ENCODE measurements around the gene TLE1. TPM values are rescaled to one million over a fixed set of nuclear protein-coding genes. Genes with fewer than 3 reads are reported as not detected.

Gene TLE1
- total and polyA plus RNA-seq, 9 of the 15 experiments (the other 6 are each of a cell fraction or from before 2014, with no cell fraction given) = 0.11 TPM; not detected in 8

DNA sequence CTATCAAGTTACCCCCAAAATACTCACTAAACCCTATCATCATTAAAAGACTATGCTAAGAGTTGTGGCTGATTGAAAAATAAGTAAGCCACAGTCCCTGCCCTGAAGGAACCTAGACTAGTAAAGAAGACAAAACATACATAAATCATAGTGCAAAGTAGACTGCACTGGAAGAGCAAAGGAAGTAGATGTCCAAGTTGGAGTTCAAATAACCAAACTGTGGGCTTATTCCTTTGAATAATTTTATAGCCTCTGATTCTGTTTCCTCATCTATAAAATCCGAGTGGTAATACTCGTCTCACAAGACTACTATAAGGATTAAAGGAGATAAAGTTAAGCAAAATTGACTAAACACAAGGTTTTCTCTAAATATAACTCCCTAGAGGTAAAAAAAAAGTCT lies 140.4 kb downstream of the TLE1 start:
- Histone ChIP-seq H3K9me1 (ENCODE audit: control insufficient read depth, insufficient read depth, low read length) (no peaks in the 10 kb centered on the region), H2AFZ (ENCODE audit: low read depth, low read length) (no peak overlapping the region), H3K79me2 (ENCODE audit: control insufficient read depth, insufficient read depth, low read length) (no peaks in the 10 kb centered on the region), H3K9ac (ENCODE audit: insufficient read depth in 1 of 2, low read depth in 2 of 2, low read length in 2 of 2) (no peak overlapping the region), H3K36me3 (ENCODE audit: control insufficient read depth, insufficient read depth, low read length) (no peaks in the 10 kb centered on the region), H3K4me3 (no peak overlapping the region), H3K4me2 (ENCODE audit: insufficient read depth, low read length) (no peak overlapping the region), H3K9me3 (replicated peaks; ENCODE audit: control insufficient read depth, insufficient read depth, low read depth, low read length) (no peaks in the 10 kb centered on the region), H3K27me3 (ENCODE audit: control insufficient read depth in 2 of 2, insufficient read depth in 2 of 2, low read length in 2 of 2) (no peaks in the 10 kb centered on the region), H3K27ac (ENCODE audit: extremely low read depth, low read depth, low read length) (no peak overlapping the region), H3K4me1 (replicated peaks in 1 of 2; ENCODE audit: control insufficient read depth in 2 of 2, insufficient read depth in 2 of 2, low read length in 2 of 2) (no peaks in the 10 kb centered on the region), H4K20me1 (replicated peaks; ENCODE audit: control insufficient read depth, insufficient read depth, low read length) (no peaks in the 10 kb centered on the region)
- CTCF ChIA-PET (ENCODE audit: low intra/inter-chr PET ratio) = no interaction called here
- intact Hi-C loops (cut with micrococcal nuclease) (no loop called here), in situ Hi-C loops (cut with MboI) (no loop called here)
- ATAC-seq = no peak
- BruUV-seq (replicated peaks) = no TSS peak
- WGBS (ENCODE audit: insufficient coverage, low coverage, missing lambda C conversion rate) = 0% methylated on average over 2 of the region's 2 CpGs
- POLR2A ChIA-PET = no interaction called here
- no peak for DNase-seq (ENCODE audit: extremely low read depth in 1 of 4, low spot score in 3 of 4)
- no peak for FAIRE-seq
- TF ChIP-seq KDM5B (IDR thresholded peaks at IDR 0.05; ENCODE audit: insufficient replicate concordance, low read depth, low read length) (no peak), FOXJ3 (CRISPR knock-in tag; IDR thresholded peaks at IDR 0.05) (no peak), RBM22 (IDR thresholded peaks at IDR 0.05; ENCODE audit: low read depth, low read length, poor library complexity, severe bottlenecking) (no peak), MCM5 (IDR thresholded peaks at IDR 0.05; ENCODE audit: low read depth) (no peak), MTA1 (IDR thresholded peaks at IDR 0.05; ENCODE audit: borderline replicate concordance) (no peak), NRF1 (conservative IDR thresholded peaks at IDR 0.05 in 1 of 2, IDR thresholded peaks at IDR 0.05 in 1 of 2) (no peak)
- TF ChIP-seq, protein P1, sequence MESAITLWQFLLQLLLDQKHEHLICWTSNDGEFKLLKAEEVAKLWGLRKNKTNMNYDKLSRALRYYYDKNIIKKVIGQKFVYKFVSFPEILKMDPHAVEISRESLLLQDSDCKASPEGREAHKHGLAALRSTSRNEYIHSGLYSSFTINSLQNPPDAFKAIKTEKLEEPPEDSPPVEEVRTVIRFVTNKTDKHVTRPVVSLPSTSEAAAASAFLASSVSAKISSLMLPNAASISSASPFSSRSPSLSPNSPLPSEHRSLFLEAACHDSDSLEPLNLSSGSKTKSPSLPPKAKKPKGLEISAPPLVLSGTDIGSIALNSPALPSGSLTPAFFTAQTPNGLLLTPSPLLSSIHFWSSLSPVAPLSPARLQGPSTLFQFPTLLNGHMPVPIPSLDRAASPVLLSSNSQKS (CRISPR knock-in tag; IDR thresholded peaks at IDR 0.05) = no peak
